Keratinocyte (primary cell): ENCODE data around the gene RFXANK. TPM values are rescaled to one million over a fixed set of nuclear protein-coding genes. Genes with fewer than 3 reads are reported as not detected.

Source experiments
- DNase-seq: peaks from one replicate; pipeline ENCODE4 v3.0.0-alpha.2; 2011; ENCODE audit warnings: low read depth, missing footprints, low spot score
- FAIRE-seq: peaks from 2 replicates; lab custom pipeline; 2011; peaks lifted over from hg19 to GRCh38; lab: Jason Lieb, UNC
- H2AFZ ChIP-seq: 2 replicates; pipeline ENCODE4 v1.6.0; 2012; ENCODE audit warnings: low read length, control low read depth, inconsistent platforms; ENCODE audit not compliant: control insufficient read depth
- H3K27ac ChIP-seq: 2 replicates; pipeline ENCODE4 v1.5.1; 2011; ENCODE audit warnings: low read length; ENCODE audit not compliant: control insufficient read depth, insufficient read depth
- H3K27me3 ChIP-seq: 3 replicates; pipeline ENCODE4 v1.6.0; 2011; ENCODE audit warnings: low read length; ENCODE audit not compliant: control insufficient read depth, insufficient read depth; ENCODE audit errors: extremely low read depth
- H3K36me3 ChIP-seq, 2 experiments: 2 replicates in 1 of 2; 3 replicates in 1 of 2; pipeline ENCODE4 v1.5.1; 2011; ENCODE audit warnings: low read length in 2 of 2, mild to moderate bottlenecking in 1 of 2; ENCODE audit not compliant: control insufficient read depth in 2 of 2, insufficient read depth in 2 of 2; ENCODE audit errors: extremely low read depth in 1 of 2
- H3K4me1 ChIP-seq: 3 replicates; pipeline ENCODE4 v1.5.1; 2011; ENCODE audit warnings: low read length; ENCODE audit not compliant: control insufficient read depth, insufficient read depth; ENCODE audit errors: extremely low read depth
- H3K4me2 ChIP-seq: 3 replicates; pipeline ENCODE4 v1.6.0; 2011; ENCODE audit warnings: low read depth, low read length; ENCODE audit not compliant: control insufficient read depth, insufficient read depth; ENCODE audit errors: extremely low read depth
- H3K4me3 ChIP-seq, 3 experiments: fragments of 200-600 bp in 1 of 3; sonication (generic) in 1 of 3; 2 replicates in 2 of 3; 3 replicates in 1 of 3; pipeline ENCODE4 v1.5.1; 2011 to 2016; ENCODE audit warnings: low read length in 3 of 3, mild to moderate bottlenecking in 3 of 3, control low read depth in 2 of 3, inconsistent platforms in 1 of 3, low read depth in 1 of 3, mixed read lengths in 1 of 3, mixed run types in 1 of 3, moderate library complexity in 1 of 3; ENCODE audit not compliant: control insufficient read depth in 2 of 3, insufficient read depth in 2 of 3; ENCODE audit errors: extremely low read depth in 1 of 3
- H3K79me2 ChIP-seq: 2 replicates; pipeline ENCODE4 v1.6.0; 2012; ENCODE audit warnings: low read length; ENCODE audit not compliant: control insufficient read depth, insufficient read depth
- H3K9ac ChIP-seq: 3 replicates; pipeline ENCODE4 v1.6.0; 2011; ENCODE audit warnings: low read length; ENCODE audit not compliant: control insufficient read depth, insufficient read depth; ENCODE audit errors: extremely low read depth
- H3K9me1 ChIP-seq: 3 replicates; pipeline ENCODE4 v1.6.0; 2011; ENCODE audit warnings: low read length; ENCODE audit not compliant: control insufficient read depth, insufficient read depth; ENCODE audit errors: extremely low read depth
- H3K9me3 ChIP-seq: 2 replicates; pipeline ENCODE4 v1.5.1; 2012; ENCODE audit warnings: low read depth, low read length; ENCODE audit not compliant: control insufficient read depth
- H4K20me1 ChIP-seq: 3 replicates; pipeline ENCODE4 v1.6.0; 2011; ENCODE audit warnings: low read length; ENCODE audit not compliant: control insufficient read depth, insufficient read depth; ENCODE audit errors: extremely low read depth
- CTCF ChIP-seq, 3 experiments: IDR thresholded peaks in 1 of 3; conservative IDR thresholded peaks in 1 of 3; optimal IDR thresholded peaks in 1 of 3; 2 replicates in 2 of 3; 3 replicates in 1 of 3; pipeline versions ENCODE3 to v1.5.1; 2011; ENCODE audit warnings: low read length in 3 of 3, mild to moderate bottlenecking in 3 of 3, moderate library complexity in 2 of 3, control low read depth in 1 of 3, inconsistent platforms in 1 of 3; ENCODE audit not compliant: insufficient read depth in 2 of 3; ENCODE audit errors: extremely low read depth in 1 of 3
- EZH2 ChIP-seq: IDR thresholded peaks from one replicate; pipeline ENCODE4 v1.6.1; 2012; ENCODE audit warnings: inconsistent platforms, mild to moderate bottlenecking, low read length, moderate library complexity
- dilution Hi-C: fragments of 300-500 bp; cut with MboI; formaldehyde crosslinking; loops from one replicate; pipeline ENCODE4 v1.7.0; 2020; ENCODE audit warnings: low sequenced_read_pairs; ENCODE audit not compliant: extremely low pct_ligation_motif_present
- polyA plus RNA-seq, 5 experiments: library from polyadenylated mRNA; depleted of rRNA in 3 of 5; stranded (reverse) in 3 of 5; stranded (forward) in 1 of 5; unstranded in 1 of 5; fragments of >200 nt; gene quantifications; 1 replicate in 1 of 5; 2 replicates in 3 of 5; 3 replicates in 1 of 5; pipeline versions ENCODE4 v1.2.1 to v1.2.3, GENCODE V29; 2011 to 2012; ENCODE audit warnings: missing spikeins in 2 of 5, low read depth in 1 of 5, low replicate concordance in 1 of 5

RFXANK gene
- polyA plus RNA-seq, 1 donor (not counting 4 experiments of a cell fraction or from before 2014, with no cell fraction given) = 49.0 TPM

GRCh38 chr19:19206938-19207337 lies 14.9 kb downstream of the RFXANK start:
- Histone ChIP-seq H3K27me3 (peaks cover 9% of the 10 kb centered on the region), H2AFZ (no peak overlapping the region), H3K4me3 (no peak overlapping the region), H3K79me2 (peaks cover 11% of the 10 kb centered on the region), H3K9me3 (no peaks in the 10 kb centered on the region), H3K4me2 (no peak overlapping the region), H3K36me3 (peaks cover 0 to 6% of the 10 kb centered on the region in 2 experiments), H3K9me1 (no peaks in the 10 kb centered on the region), H4K20me1 (no peaks in the 10 kb centered on the region), H3K9ac (no peak overlapping the region), H3K27ac (no peak overlapping the region), H3K4me1 (peaks cover 8% of the 10 kb centered on the region)
- no peak for DNase-seq
- dilution Hi-C loops = no loop called here
- FAIRE-seq = no peak
- TF ChIP-seq EZH2 (no peak), CTCF (optimal IDR thresholded peaks at IDR 0.05 in 1 of 3, IDR thresholded peaks at IDR 0.05 in 1 of 3, conservative IDR thresholded peaks at IDR 0.05 in 1 of 3; ENCODE audit: extremely low read depth in 1 of 3, insufficient read depth in 2 of 3, low read length in 3 of 3) (no peak)

GRCh38 chr19:19207637-19208572 lies 15.8 kb downstream of the RFXANK start:
- TF ChIP-seq EZH2 (no peak), CTCF (optimal IDR thresholded peaks at IDR 0.05 in 1 of 3, IDR thresholded peaks at IDR 0.05 in 1 of 3, conservative IDR thresholded peaks at IDR 0.05 in 1 of 3; ENCODE audit: extremely low read depth in 1 of 3, insufficient read depth in 2 of 3, low read length in 3 of 3) (no peak)
- H3K9me1 ChIP-seq = no peaks in the 10 kb centered on the region
- H3K36me3 ChIP-seq = no peaks in the 10 kb centered on the region
- H3K27ac ChIP-seq = no peak overlapping the region
- dilution Hi-C loops = no loop called here
- H3K9ac ChIP-seq = no peak overlapping the region
- H3K4me3 ChIP-seq = no peak overlapping the region
- FAIRE-seq (no peak), DNase-seq (no peak)
- H3K27me3 ChIP-seq = peaks cover 18% of the 10 kb centered on the region
- H3K9me3 ChIP-seq = no peaks in the 10 kb centered on the region
- H3K79me2 ChIP-seq = peaks cover 1% of the 10 kb centered on the region
- no peak overlapping the region for H3K4me2 ChIP-seq
- no peak overlapping the region for H2AFZ ChIP-seq
- H4K20me1 ChIP-seq = no peaks in the 10 kb centered on the region
- no peaks in the 10 kb centered on the region for H3K4me1 ChIP-seq
